NCI-H1930 (cell line): ENCODE measurements around the gene TCF3.
"Not testable (repeated sequence)": the region's sequence is repeated elsewhere in the genome, so short reads cannot be mapped to it uniquely, and the experiment has no call there.

Source experiments
- DNase-seq, 2 experiments: peaks; one replicate each; lab custom pipeline; 2025; lab: John Stamatoyannopoulos, UW

The TCF3 gene

DNA sequence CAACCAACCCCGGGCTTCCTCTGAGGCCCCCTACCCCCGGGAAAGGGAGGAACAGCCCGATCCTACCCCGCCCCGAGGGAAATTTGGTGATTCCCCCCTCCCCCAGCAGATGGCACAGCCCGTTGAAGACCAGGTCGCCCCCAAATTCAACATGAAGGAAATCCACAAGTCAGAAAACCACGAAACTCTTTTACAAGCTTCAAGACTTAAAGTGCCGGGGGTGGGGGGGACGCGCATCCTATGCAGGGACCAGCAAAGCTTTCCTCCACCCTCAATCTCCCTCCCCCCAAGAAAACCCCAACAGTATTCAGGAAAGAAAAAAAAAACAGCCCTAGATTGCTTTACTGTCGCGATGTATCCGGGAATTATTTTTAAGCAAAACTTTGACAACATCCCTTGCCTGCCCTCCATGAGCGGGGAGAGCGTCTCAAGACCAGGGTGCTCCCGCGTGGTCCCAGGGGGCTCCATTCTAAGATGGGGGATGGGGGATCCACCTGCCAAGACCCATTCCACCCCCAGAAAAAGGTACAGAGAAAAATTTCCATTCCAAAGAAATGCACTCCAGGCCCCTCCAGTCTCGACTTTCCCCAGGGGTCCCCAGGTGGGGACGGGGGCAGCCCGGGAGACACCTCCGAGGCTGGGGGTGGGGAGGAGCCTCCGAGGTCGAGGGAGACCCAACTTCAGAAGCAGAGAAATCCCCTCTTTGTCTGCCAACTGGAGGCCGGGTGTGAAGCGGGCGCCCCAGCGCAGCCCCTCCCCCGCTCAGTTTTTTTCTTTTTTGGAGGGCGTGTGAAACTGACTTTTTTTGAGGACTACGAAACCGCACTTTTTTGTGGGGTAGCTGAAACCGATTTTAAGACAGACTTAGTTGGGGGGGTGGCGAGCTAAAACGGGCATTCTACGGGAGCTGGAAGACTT lies 1.5 kb downstream of the TCF3 start:
- no peak for DNase-seq

- no peak for DNase-seq
Observed at GRCh38 chr19:1649706-1650649, 2.4 kb downstream of the TCF3 start.

GRCh38 chr19:1648920-1649541 lies 3.4 kb downstream of the TCF3 start:
- no peak for DNase-seq

DNA sequence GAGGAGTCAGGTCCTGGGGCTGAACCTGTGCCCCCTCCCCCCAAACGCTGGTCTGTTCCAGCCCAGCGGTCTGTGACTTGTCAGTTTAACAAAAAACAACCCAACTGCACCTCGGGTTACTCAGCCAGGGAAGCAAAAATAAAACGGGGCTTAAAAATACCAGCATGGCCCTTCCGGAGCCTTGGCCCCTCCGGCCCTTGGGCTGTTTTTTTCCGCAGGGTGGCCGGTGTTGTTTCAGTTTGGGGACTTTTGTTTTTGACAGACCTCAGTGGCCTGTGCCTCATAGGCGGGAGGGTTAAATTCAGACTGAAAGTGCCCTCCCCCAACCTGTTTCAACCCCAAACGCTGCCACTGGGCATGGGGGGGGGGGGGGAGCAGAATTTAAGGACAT lies 4.0 kb downstream of the TCF3 start:
- DNase-seq = no peak

DNA sequence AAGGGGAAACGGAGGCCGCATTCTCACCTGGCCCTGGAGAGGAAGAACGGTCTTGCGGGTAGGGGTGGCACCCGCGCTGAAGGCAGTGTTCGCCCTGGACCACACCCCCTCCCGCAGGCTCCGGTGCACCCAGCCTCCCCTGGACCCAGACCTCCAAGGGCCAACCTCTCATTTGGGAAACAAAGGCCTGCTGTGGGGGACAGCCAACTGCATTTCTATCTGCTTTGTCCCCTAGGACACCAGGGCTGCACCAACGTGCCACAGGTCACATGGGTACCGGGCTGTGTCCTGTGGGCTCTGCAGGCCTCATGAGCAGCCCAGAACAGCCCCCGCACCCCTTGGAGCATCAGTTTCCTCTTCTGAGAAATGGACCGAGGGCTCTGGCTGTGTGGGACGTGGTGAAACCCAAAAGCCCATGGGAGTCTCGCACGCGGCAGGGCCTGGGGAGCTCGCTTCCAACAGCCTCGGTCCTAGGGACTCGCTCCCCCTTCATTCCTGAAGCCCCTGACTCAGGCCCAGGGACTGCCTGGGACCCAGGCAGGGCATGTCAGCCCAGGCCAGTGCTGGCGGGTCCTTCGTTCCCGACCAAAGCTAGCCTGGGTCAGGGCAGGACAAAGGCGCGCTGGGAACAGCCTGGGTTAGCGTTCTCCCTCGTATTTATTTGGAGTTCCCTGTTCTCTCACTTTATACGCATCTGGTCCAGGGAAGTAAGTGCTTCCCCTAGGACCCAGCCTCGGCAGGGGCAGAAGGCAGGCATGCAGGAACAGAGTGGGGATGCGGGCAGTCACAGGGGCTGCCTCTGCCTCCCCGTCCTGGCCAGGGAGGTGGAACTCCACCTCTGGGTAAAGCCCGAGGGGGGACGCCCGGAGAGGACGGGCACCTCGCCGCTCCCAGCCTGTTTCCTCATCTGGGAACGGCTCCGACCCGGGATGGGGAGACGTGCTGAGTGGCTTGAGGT lies 4.6 kb downstream of the TCF3 start:
- DNase-seq = no peak

GRCh38 chr19:1646659-1647453 lies 5.6 kb downstream of the TCF3 start:
- DNase-seq = no peak

GRCh38 chr19:1646149-1646548 lies 6.3 kb downstream of the TCF3 start:
- no peak for DNase-seq

GRCh38 chr19:1645299-1645698 lies 7.1 kb downstream of the TCF3 start:
- DNase-seq = no peak

DNA sequence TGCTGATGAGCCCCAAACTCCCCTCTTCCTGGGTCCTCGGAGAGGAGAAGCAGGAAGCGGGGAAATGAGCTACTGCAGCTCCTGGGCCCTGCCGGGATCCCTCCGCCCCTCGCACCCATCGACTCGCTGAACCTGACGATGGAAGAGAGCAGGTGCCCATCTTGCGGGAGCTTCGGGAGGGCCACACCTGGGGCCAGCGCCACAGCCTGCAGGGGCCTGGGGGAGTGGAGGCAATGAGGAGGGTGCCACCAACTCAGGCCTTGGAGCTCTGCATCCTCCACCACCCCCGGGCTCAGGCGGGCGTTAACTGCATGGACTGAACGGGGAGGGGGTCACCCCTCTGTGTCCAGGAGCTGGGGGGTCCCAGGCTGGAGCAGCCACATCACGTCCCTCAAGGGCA lies 8.3 kb downstream of the TCF3 start:
- DNase-seq = no peak

GRCh38 chr19:1640893-1641448 lies 11.4 kb downstream of the TCF3 start:
- DNase-seq = not testable (repeated sequence)

DNA sequence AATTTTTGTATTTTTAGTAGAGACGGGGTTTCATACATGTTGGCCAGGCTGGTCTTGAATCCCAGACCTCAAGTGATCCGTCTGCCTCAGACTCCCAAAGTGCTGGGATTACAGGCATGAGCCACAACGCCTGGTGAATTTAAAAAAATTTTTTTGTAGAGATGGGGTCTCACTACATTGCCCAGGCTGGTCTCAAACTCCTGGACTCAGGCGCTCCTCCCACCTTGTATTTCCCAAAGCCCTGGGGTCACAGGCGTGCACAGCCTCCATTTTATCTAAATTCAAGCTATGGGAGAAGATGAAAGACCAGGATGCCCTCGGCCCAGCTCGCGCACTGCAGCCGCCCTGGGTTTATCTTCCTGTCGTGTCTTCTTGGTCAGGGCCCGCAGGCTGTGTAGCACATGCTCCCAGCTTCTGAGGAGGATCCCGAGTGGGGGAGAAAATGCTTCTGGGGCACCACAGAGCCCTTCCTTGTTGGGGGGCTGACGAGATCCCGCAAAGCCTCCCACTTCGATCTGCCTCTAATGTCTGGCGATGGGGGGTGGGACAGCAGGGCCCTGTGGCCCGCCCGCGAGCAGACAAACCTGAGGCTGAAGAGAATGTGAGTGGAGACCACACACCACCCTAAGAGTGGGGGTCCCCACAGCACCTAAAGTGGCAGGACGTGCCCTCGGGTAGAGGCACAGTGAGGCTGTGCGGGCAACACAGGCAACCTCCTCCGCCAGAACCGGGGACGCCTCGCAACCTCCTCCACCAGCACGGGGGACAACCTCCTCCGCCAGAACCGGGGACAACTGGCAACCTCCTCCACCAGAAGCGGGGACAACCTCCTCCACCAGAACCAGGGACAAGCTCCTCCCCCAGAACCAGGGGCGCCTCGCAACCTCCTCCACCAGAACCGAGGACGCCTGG lies 15.8 kb downstream of the TCF3 start:
- DNase-seq = no peak

- no peak for DNase-seq
Observed at GRCh38 chr19:1634938-1635243, 17.5 kb downstream of the TCF3 start.

- DNase-seq = no peak
Observed at GRCh38 chr19:1634242-1634937, 18.0 kb downstream of the TCF3 start.

DNA sequence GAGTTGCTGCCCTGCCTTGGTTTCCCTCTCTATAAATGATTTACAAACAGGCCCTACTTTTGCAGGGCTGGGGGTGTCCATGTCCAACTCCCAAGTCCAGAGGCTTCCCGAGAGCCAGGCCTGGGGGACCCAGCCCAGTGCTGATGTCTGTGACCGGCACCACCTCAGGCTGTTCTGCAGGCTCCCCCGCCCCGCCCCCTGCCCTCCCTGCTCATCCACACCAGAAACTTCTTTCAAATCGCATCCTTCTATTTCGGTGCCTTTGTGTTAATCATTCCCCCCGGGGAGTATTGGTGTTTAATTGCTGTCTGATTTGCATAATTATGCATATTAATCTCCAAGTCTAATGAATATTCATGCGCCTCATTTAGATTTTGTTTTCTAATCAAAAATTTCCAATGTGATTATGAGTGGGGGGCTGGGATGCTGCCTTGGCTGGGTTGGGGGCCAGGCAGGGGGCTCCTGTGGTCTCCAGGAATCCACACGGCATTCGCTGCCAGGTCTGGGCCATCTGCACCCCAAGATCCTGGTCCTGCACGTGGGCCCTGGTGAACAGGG lies 19.1 kb downstream of the TCF3 start:
- no peak for DNase-seq

DNA sequence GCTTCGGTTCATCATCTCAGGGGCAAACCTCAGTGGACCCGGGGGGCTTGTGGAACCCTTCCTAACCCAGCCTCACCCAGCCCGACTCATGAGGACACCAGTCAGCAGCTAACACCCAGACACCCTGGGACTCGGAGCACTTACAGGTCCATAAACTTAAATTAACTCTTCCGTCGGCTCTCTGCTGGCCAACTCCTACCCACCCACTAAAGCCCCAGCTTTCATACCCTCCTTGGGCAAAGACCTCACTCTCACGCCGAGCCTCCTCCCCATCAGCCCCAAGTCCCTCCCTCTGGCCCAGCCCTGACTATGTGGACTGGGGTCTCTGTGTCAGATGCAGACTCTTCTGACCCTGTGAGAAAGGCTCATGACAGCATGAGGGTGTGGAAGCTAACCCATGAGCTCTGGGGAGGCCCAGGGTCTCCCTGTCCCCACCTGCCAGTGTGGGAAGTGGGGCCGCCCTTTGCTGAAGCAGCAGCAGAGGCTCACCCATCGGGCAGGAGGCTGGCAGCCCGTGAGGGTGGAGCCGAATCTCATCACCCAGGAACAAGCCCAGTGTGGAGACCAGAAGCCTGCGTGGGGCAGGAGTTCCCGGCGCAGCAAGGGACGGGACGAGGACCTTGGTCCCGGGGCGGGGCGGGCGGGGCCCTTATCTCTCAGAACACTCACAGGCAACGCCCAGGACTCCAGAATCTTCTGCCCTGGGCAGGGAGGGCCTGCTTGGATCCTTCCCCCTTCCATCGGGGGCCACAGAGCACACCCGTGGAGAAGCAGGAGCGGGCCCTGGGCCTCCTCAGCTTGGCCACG lies 19.8 kb downstream of the TCF3 start:
- no peak for DNase-seq

DNA sequence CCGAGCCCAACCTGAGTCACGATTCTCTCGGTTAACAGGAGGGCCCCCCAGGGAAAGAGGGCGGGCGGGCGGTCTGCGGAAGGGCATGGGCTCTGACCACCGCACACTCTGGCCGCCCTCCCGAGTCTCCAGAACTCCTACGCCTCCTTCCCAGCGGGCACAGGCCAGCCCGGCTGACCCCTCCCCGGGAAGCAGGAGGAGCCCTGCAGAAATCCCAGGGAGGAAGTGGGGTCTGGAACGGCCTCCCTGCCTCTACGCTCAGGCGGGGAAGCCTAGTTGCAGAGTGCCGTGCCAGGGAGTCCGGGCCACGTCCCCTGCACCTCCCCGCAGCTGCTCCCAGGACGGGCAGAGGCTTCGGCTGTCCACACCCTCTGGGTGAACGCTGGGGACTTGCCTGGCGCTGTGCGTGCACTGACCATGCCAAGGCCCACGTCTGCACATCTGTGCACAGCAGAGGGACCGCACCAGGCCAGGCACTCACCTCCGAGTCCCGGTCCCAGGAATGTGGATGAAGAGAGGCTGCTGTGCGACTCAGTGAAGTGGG lies 20.8 kb downstream of the TCF3 start:
- DNase-seq = no peak

- DNase-seq = no peak
Observed at GRCh38 chr19:1630811-1631210, 21.6 kb downstream of the TCF3 start.
